Astrocyte (in vitro differentiated cells and primary cell): ENCODE data around the gene SLC6A7. TPM values are rescaled to one million over a fixed set of nuclear protein-coding genes. Genes with fewer than 3 reads are reported as not detected.

Source experiments
- DNase-seq: peaks from one replicate; pipeline ENCODE4 v3.0.0-alpha.2; 2010; ENCODE audit warnings: low read depth
- FAIRE-seq: peaks from 2 replicates; lab custom pipeline; 2011; peaks lifted over from hg19 to GRCh38; lab: Jason Lieb, UNC
- H2AFZ ChIP-seq: 2 replicates; pipeline ENCODE4 v1.6.0; 2012; ENCODE audit warnings: low read depth, low read length, inconsistent platforms
- H3K27ac ChIP-seq: 2 replicates; pipeline ENCODE4 v1.5.1; 2011; ENCODE audit warnings: low read depth, low read length, inconsistent platforms
- H3K27me3 ChIP-seq: 2 replicates; pipeline ENCODE4 v1.6.0; 2011; ENCODE audit warnings: low read length, inconsistent platforms; ENCODE audit not compliant: insufficient read depth
- H3K36me3 ChIP-seq: 2 replicates; pipeline ENCODE4 v1.5.1; 2011; ENCODE audit warnings: low read length, inconsistent platforms; ENCODE audit not compliant: insufficient read depth
- H3K4me1 ChIP-seq: 2 replicates; pipeline ENCODE4 v1.5.1; 2011; ENCODE audit warnings: low read length, inconsistent platforms; ENCODE audit not compliant: insufficient read depth
- H3K4me2 ChIP-seq: 2 replicates; pipeline ENCODE4 v1.6.0; 2012; ENCODE audit warnings: low read length, inconsistent platforms
- H3K4me3 ChIP-seq: 2 replicates; pipeline ENCODE4 v1.5.1; 2011; ENCODE audit warnings: low read depth, mild to moderate bottlenecking, low read length, inconsistent platforms; ENCODE audit not compliant: insufficient read depth
- H3K79me2 ChIP-seq: 2 replicates; pipeline ENCODE4 v1.6.0; 2012; ENCODE audit warnings: mild to moderate bottlenecking, low read length, inconsistent platforms; ENCODE audit not compliant: insufficient read depth
- H3K9ac ChIP-seq: 2 replicates; pipeline ENCODE4 v1.6.0; 2012; ENCODE audit warnings: mild to moderate bottlenecking, low read length, inconsistent platforms
- H3K9me3 ChIP-seq: 2 replicates; pipeline ENCODE4 v1.5.1; 2012; ENCODE audit warnings: low read depth, mild to moderate bottlenecking, low read length, inconsistent platforms; ENCODE audit not compliant: insufficient read depth
- H4K20me1 ChIP-seq: 2 replicates; pipeline ENCODE4 v1.6.0; 2012; ENCODE audit warnings: low read length, inconsistent platforms; ENCODE audit not compliant: insufficient read depth
- H3K27ac Mint-ChIP-seq: one replicate; pipeline ENCODE4 v1.8.0; 2021; ENCODE audit warnings: mild to moderate bottlenecking, mixed read lengths; ENCODE audit not compliant: unreplicated experiment
- H3K27me3 Mint-ChIP-seq: one replicate; pipeline ENCODE4 v1.8.0; 2021; ENCODE audit warnings: low read depth, mixed read lengths; ENCODE audit not compliant: unreplicated experiment
- H3K36me3 Mint-ChIP-seq: one replicate; pipeline ENCODE4 v1.8.0; 2021; ENCODE audit warnings: low read depth, mixed read lengths; ENCODE audit not compliant: unreplicated experiment
- H3K4me1 Mint-ChIP-seq: one replicate; pipeline ENCODE4 v1.8.0; 2021; ENCODE audit warnings: low read depth, mixed read lengths; ENCODE audit not compliant: unreplicated experiment
- H3K4me3 Mint-ChIP-seq: one replicate; pipeline ENCODE4 v1.8.0; 2021; ENCODE audit warnings: mild to moderate bottlenecking, moderate library complexity, mixed read lengths; ENCODE audit not compliant: unreplicated experiment
- H3K9me3 Mint-ChIP-seq: one replicate; pipeline ENCODE4 v1.8.0; 2021; ENCODE audit warnings: mild to moderate bottlenecking, mixed read lengths; ENCODE audit not compliant: unreplicated experiment
- CTCF ChIP-seq: IDR thresholded peaks from 2 replicates; pipeline ENCODE4 v1.5.1; 2011; ENCODE audit warnings: low read depth, mild to moderate bottlenecking, inconsistent platforms, low read length, moderate library complexity; ENCODE audit not compliant: insufficient read depth
- EZH2 ChIP-seq: IDR thresholded peaks from 2 replicates; pipeline ENCODE4 v1.6.1; 2012; ENCODE audit warnings: mild to moderate bottlenecking, low read length, inconsistent platforms; ENCODE audit not compliant: insufficient read depth
- total RNA-seq: library from RNA; stranded (reverse); gene quantifications from 2 replicates; pipeline ENCODE4 v1.2.1, GENCODE V29; 2021

Gene SLC6A7
- total RNA-seq, 1 donor from 2014 or later, result not detected

GRCh38 chr5:150163547-150164059, 26.3 kb upstream of the SLC6A7 start:
- peaks cover 15% of the 10 kb centered on the region for H3K4me1 Mint-ChIP-seq
- FAIRE-seq (no peak), DNase-seq (no peak)
- no peak overlapping the region for H3K4me3 Mint-ChIP-seq
- Histone ChIP-seq H4K20me1 (no peaks in the 10 kb centered on the region), H3K27ac (no peak overlapping the region), H3K79me2 (no peaks in the 10 kb centered on the region), H3K9ac (no peak overlapping the region), H3K36me3 (no peaks in the 10 kb centered on the region), H3K4me2 (no peak overlapping the region), H3K4me3 (no peak overlapping the region), H3K4me1 (peaks cover 24% of the 10 kb centered on the region), H3K27me3 (peaks cover 9% of the 10 kb centered on the region), H3K9me3 (no peaks in the 10 kb centered on the region), H2AFZ (no peak overlapping the region)
- TF ChIP-seq CTCF (no peak), EZH2 (no peak)
- no peak overlapping the region for H3K27ac Mint-ChIP-seq
- peaks cover 28% of the 10 kb centered on the region for H3K27me3 Mint-ChIP-seq
- H3K36me3 Mint-ChIP-seq, result no peaks in the 10 kb centered on the region
- no peaks in the 10 kb centered on the region for H3K9me3 Mint-ChIP-seq

- H3K79me2 ChIP-seq, result no peaks in the 10 kb centered on the region
- no peak overlapping the region for H3K4me3 Mint-ChIP-seq
- no peak overlapping the region for H3K27ac Mint-ChIP-seq
- TF ChIP-seq CTCF, result no peak
- TF ChIP-seq EZH2, result no peak
- H3K4me1 ChIP-seq, result peaks cover 18% of the 10 kb centered on the region
- no peaks in the 10 kb centered on the region for H4K20me1 ChIP-seq
- peaks cover 36% of the 10 kb centered on the region for H3K27me3 Mint-ChIP-seq
- FAIRE-seq (no peak), DNase-seq (no peak)
- H3K9ac ChIP-seq, result no peak overlapping the region
- H3K9me3 Mint-ChIP-seq, result no peaks in the 10 kb centered on the region
- no peaks in the 10 kb centered on the region for H3K9me3 ChIP-seq
- no peak overlapping the region for H3K27ac ChIP-seq
- H2AFZ ChIP-seq, result no peak overlapping the region
- H3K4me2 ChIP-seq, result no peak overlapping the region
- H3K27me3 ChIP-seq, result peaks cover 16% of the 10 kb centered on the region
- H3K4me3 ChIP-seq, result no peak overlapping the region
- peaks cover 14% of the 10 kb centered on the region for H3K4me1 Mint-ChIP-seq
- H3K36me3 ChIP-seq, result no peaks in the 10 kb centered on the region
- H3K36me3 Mint-ChIP-seq, result no peaks in the 10 kb centered on the region
Measured at GRCh38 chr5:150164211-150164980, 25.5 kb upstream of the SLC6A7 start.
